ENCODE results near the gene AMFR. TPM values are rescaled to one million over a fixed set of nuclear protein-coding genes. Genes with fewer than 3 reads are reported as not detected.
"Not testable (repeated sequence)": the region's sequence is repeated elsewhere in the genome, so short reads cannot be mapped to it uniquely, and the experiment has no call there.

Gene AMFR
- total RNA-seq, 4 donors from 2014 or later, result 172 to 216 (median 194) TPM

GRCh38 chr16:56399486-56399885 is 25.9 kb downstream of the AMFR start:
- Histone ChIP-seq H3K36me3 (peaks cover 6 to 70% of the 10 kb centered on the region in 2 donors), H3K27me3 (no peaks in the 10 kb centered on the region), H3K4me1 (no peaks in the 10 kb centered on the region), H3K4me3 (no peak overlapping the region), H3K27ac (no peak overlapping the region), H3K9me3 (no peaks in the 10 kb centered on the region)
- TF ChIP-seq, protein P1, sequence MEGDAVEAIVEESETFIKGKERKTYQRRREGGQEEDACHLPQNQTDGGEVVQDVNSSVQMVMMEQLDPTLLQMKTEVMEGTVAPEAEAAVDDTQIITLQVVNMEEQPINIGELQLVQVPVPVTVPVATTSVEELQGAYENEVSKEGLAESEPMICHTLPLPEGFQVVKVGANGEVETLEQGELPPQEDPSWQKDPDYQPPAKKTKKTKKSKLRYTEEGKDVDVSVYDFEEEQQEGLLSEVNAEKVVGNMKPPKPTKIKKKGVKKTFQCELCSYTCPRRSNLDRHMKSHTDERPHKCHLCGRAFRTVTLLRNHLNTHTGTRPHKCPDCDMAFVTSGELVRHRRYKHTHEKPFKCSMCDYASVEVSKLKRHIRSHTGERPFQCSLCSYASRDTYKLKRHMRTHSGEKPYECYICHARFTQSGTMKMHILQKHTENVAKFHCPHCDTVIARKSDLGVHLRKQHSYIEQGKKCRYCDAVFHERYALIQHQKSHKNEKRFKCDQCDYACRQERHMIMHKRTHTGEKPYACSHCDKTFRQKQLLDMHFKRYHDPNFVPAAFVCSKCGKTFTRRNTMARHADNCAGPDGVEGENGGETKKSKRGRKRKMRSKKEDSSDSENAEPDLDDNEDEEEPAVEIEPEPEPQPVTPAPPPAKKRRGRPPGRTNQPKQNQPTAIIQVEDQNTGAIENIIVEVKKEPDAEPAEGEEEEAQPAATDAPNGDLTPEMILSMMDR (IDR thresholded peaks at IDR 0.05), result no peak
- TF ChIP-seq EP300 (IDR thresholded peaks at IDR 0.05) (no peak), POLR2A (IDR thresholded peaks at IDR 0.05) (no peak), POLR2AphosphoS5 (IDR thresholded peaks at IDR 0.05) (no peak)
- 84 to 93% methylated on average over 2 of the region's 2 CpGs for WGBS, 2 donors (ENCODE audit: low coverage in 1 of 2)
- no peak for ATAC-seq

- Histone ChIP-seq H3K27me3 (no peaks in the 10 kb centered on the region), H3K27ac (no peak overlapping the region), H3K4me3 (no peak overlapping the region), H3K36me3 (peaks cover 2 to 66% of the 10 kb centered on the region in 2 donors), H3K9me3 (no peaks in the 10 kb centered on the region), H3K4me1 (no peaks in the 10 kb centered on the region)
- TF ChIP-seq POLR2AphosphoS5 (IDR thresholded peaks at IDR 0.05), result no peak
- TF ChIP-seq, protein P1 (IDR thresholded peaks at IDR 0.05), result no peak
- TF ChIP-seq EP300 (IDR thresholded peaks at IDR 0.05), result no peak
- TF ChIP-seq POLR2A (IDR thresholded peaks at IDR 0.05), result no peak
- no peak for ATAC-seq
- whole genome bisulfite sequencing, 2 donors (ENCODE audit: low coverage in 1 of 2), result 62 to 70% methylated on average over 2 of the region's 2 CpGs
Observed at GRCh38 chr16:56399047-56399446, 26.3 kb downstream of the AMFR start.

DNA sequence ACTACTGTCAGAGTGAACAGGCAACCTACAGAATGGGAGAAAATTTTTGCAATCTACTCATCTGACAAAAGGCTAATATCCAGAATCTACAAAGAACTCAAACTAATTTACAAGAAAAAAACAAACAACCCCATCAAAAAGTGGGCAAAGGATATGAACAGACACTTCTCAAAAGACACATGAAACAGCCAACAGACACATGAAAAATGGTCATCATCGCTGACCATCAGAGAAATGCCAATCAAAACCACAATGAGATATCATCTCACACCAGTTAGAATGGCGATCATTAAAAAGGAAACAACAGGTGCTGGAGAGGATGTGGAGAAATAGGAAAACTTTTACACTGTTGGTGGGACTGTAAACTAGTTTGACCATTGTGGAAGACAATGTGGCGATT is 28.6 kb downstream of the AMFR start:
- not testable (repeated sequence) for H3K27me3 ChIP-seq, H3K4me3 ChIP-seq, H3K27ac ChIP-seq, H3K4me1 ChIP-seq, ATAC-seq, H3K9me3 ChIP-seq
- WGBS, 2 donors (ENCODE audit: low coverage in 1 of 2), result 100% methylated on average over 1 to 3 of the region's 3 CpGs
- peaks cover 0 to 59% of the 10 kb centered on the region in 2 donors for H3K36me3 ChIP-seq

- no peak for TF ChIP-seq EP300 (IDR thresholded peaks at IDR 0.05)
- TF ChIP-seq, protein P1 (IDR thresholded peaks at IDR 0.05), result no peak
- no peak for TF ChIP-seq POLR2A (IDR thresholded peaks at IDR 0.05)
- no peak for TF ChIP-seq POLR2AphosphoS5 (IDR thresholded peaks at IDR 0.05)
- 59 to 87% methylated on average over 2 to 3 of the region's 3 CpGs for WGBS, 2 donors (ENCODE audit: low coverage in 1 of 2)
- no peaks in the 10 kb centered on the region for H3K27me3 ChIP-seq
- H3K4me1 ChIP-seq, result no peaks in the 10 kb centered on the region
- no peak overlapping the region for H3K27ac ChIP-seq
- peaks cover 5 to 86% of the 10 kb centered on the region in 2 donors for H3K36me3 ChIP-seq
- H3K4me3 ChIP-seq, result no peak overlapping the region
- no peak for ATAC-seq
- H3K9me3 ChIP-seq, result no peaks in the 10 kb centered on the region
Observed at GRCh38 chr16:56389554-56389953, 35.8 kb downstream of the AMFR start.

GRCh38 chr16:56388209-56388608 is 37.1 kb downstream of the AMFR start:
- Histone ChIP-seq H3K27me3 (no peaks in the 10 kb centered on the region), H3K4me1 (no peaks in the 10 kb centered on the region), H3K4me3 (no peak overlapping the region), H3K27ac (no peak overlapping the region), H3K36me3 (peaks cover 5 to 97% of the 10 kb centered on the region in 2 donors), H3K9me3 (no peaks in the 10 kb centered on the region)
- TF ChIP-seq POLR2A (IDR thresholded peaks at IDR 0.05) (no peak), EP300 (IDR thresholded peaks at IDR 0.05) (no peak)
- TF ChIP-seq, protein P1 (IDR thresholded peaks at IDR 0.05), result no peak
- no peak for ATAC-seq
